GM23248 (cell line): ENCODE data around the gene MT1E. TPM values are rescaled to one million over a fixed set of nuclear protein-coding genes. Genes with fewer than 3 reads are reported as not detected.
"Not testable (repeated sequence)": the region's sequence is repeated elsewhere in the genome, so short reads cannot be mapped to it uniquely, and the experiment has no call there.

Experiments used
- DNase-seq: peaks from one replicate; pipeline ENCODE4 v3.0.0-alpha.2; 2015
- H2AFZ ChIP-seq: fragments of 200-600 bp; sonication (generic); 2 replicates; pipeline ENCODE4 v1.6.1; 2016; ENCODE audit warnings: antibody characterized with exemption
- H3F3A ChIP-seq: fragments of 200-600 bp; sonication (generic); 2 replicates; pipeline ENCODE4 v1.6.1; 2016; ENCODE audit warnings: mild to moderate bottlenecking, antibody characterized with exemption, mixed run types; ENCODE audit not compliant: insufficient read depth
- H3K27ac ChIP-seq: fragments of 200-600 bp; sonication (generic); 2 replicates; pipeline ENCODE4 v1.5.1; 2016; ENCODE audit warnings: mild to moderate bottlenecking
- H3K27me3 ChIP-seq: fragments of 200-600 bp; sonication (generic); replicated peaks from 2 replicates; pipeline ENCODE4 v1.6.1; 2016; ENCODE audit warnings: mild to moderate bottlenecking; ENCODE audit not compliant: insufficient read depth
- H3K36me3 ChIP-seq: fragments of 200-600 bp; sonication (generic); 2 replicates; pipeline ENCODE4 v1.6.1; 2016; ENCODE audit warnings: low read depth, mild to moderate bottlenecking
- H3K4me1 ChIP-seq: fragments of 200-600 bp; sonication (generic); 2 replicates; pipeline ENCODE4 v1.6.1; 2016; ENCODE audit warnings: mild to moderate bottlenecking; ENCODE audit not compliant: insufficient read depth
- H3K4me2 ChIP-seq: fragments of 200-600 bp; sonication (generic); one replicate; pipeline ENCODE4 v1.6.1; 2016; ENCODE audit warnings: mild to moderate bottlenecking; ENCODE audit not compliant: unreplicated experiment
- H3K4me3 ChIP-seq: fragments of 200-600 bp; sonication (generic); 2 replicates; pipeline ENCODE4 v1.5.1; 2016; ENCODE audit warnings: mild to moderate bottlenecking
- H3K79me2 ChIP-seq: fragments of 200-600 bp; sonication (generic); 2 replicates; pipeline ENCODE4 v1.6.1; 2016; ENCODE audit warnings: mild to moderate bottlenecking; ENCODE audit not compliant: insufficient read depth
- H3K9ac ChIP-seq: fragments of 200-600 bp; sonication (generic); 2 replicates; pipeline ENCODE4 v1.6.1; 2016; ENCODE audit warnings: mild to moderate bottlenecking
- H3K9me2 ChIP-seq: fragments of 200-600 bp; sonication (generic); 2 replicates; pipeline ENCODE4 v1.6.1; 2016; ENCODE audit warnings: mixed run types, mild to moderate bottlenecking, moderate library complexity; ENCODE audit not compliant: insufficient read depth
- H3K9me3 ChIP-seq: fragments of 200-600 bp; sonication (generic); one replicate; pipeline ENCODE4 v1.6.1; 2017; ENCODE audit warnings: low read depth
- H4K20me1 ChIP-seq: fragments of 200-600 bp; sonication (generic); 2 replicates; pipeline ENCODE4 v1.6.0; 2016; ENCODE audit not compliant: insufficient read depth
- EZH2 ChIP-seq: fragments of 200-600 bp; sonication (generic); IDR thresholded peaks from 2 replicates; pipeline ENCODE4 v1.6.1; 2018; ENCODE audit warnings: antibody characterized with exemption, mild to moderate bottlenecking; ENCODE audit not compliant: insufficient read depth, poor library complexity, severe bottlenecking
- EZH2phosphoT487 ChIP-seq: fragments of 200-600 bp; sonication (generic); IDR thresholded peaks from 2 replicates; pipeline ENCODE4 v1.6.1; 2018; ENCODE audit warnings: antibody characterized with exemption, moderate library complexity, mild to moderate bottlenecking, low read depth; ENCODE audit not compliant: insufficient read depth
- whole genome bisulfite sequencing, 2 experiments: methylation state at CpG; one replicate each; pipeline ENCODE4 v1.1.6; 2015 to 2017; ENCODE audit warnings: low lambda C conversion rate in 2 of 2, low coverage in 1 of 2; ENCODE audit errors: missing lambda C conversion rate in 2 of 2; 5-methylcytosine and 5-hydroxymethylcytosine counted together
- in situ Hi-C: fragments of 300-500 bp; cut with MboI; formaldehyde crosslinking; loops from 2 replicates; pipeline ENCODE4 v1.15.0; 2020
- polyA plus RNA-seq: library from polyadenylated mRNA; unstranded; fragments of >200 nt; fragmentation: Nextera tagmentation; extraction: Ambion mirVana; gene quantifications from 2 replicates; pipeline ENCODE4 v1.2.1, GENCODE V29; 2016
- total RNA-seq: library from RNA; depleted of rRNA; stranded (reverse); fragments of >200 nt; shearing (Covaris generic); gene quantifications from 2 replicates; pipeline ENCODE4 v1.2.3, GENCODE V29; 2014; rRNA removed

Gene MT1E
- total and polyA plus RNA-seq, 2 experiments from 2014 or later = 178 to 329 TPM

DNA sequence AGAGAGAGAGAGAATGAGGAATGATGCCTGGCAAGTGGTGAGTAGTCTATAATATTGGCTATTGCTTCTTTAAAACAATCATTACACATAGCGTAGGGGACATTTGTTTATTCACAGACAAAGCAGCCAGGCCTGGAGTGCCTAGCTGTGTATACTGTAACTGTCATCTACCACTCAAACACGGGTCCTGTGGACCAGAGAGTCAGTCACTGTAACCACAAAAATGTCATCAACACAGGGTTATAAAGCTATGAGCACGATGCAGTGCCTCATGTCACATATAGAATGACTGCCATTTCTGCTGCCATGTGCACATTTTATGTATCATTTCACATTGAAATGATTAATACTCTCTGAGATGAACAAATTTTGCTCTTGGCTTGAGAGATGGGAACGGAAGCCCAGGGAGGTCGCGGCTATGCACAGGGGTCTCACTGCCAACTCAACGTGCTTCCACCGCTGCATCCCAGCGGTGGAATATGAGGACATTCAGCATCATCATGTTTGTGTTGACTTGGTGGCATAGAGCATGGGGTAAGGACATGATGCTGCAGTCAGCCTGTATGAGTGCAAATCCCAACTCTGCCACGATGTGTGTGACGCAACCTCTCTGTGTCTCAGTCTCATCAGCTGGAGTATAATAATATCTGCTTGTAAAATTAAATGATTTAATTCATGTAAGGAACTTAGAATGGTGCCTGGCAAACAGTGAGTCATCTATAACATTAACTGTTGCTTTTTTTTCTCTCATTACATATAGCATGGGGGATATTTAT is 47.4 kb downstream of the MT1E start:
- in situ Hi-C loops = no loop called here
- TF ChIP-seq EZH2phosphoT487 (no peak), EZH2 (no peak)
- Histone ChIP-seq H3K36me3 (no peaks in the 10 kb centered on the region), H3K4me2 (no peak overlapping the region), H2AFZ (no peak overlapping the region), H3K4me1 (no peaks in the 10 kb centered on the region), H3K9ac (no peak overlapping the region), H3K27ac (no peak overlapping the region), H4K20me1 (no peaks in the 10 kb centered on the region), H3K9me3 (no peaks in the 10 kb centered on the region), H3F3A (no peaks in the 10 kb centered on the region), H3K4me3 (no peak overlapping the region), H3K27me3 (peaks cover 22% of the 10 kb centered on the region), H3K9me2 (no peaks in the 10 kb centered on the region), H3K79me2 (no peaks in the 10 kb centered on the region)
- WGBS, 2 experiments = 81 to 85% methylated on average over 11 of the region's 11 CpGs
- DNase-seq = peak; percentile 20

DNA sequence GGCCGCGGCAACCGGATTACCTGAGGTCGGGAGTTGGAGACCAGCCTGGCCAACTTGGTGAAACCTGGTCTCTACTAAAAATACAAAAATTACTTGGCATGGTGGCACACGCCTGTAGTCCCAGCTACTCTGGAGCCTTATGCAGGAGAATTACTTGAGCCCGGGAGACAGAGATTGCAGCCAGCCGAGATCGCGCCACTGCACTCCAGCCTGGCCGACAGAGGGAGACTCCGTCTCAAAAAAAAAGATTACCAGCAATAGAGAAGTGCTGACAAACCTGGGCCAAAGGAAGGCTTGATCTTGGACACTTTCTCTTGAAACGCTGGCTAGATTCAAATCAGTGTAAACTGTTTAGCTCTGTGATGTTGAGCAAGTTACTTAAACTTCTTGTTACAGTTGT is 48.3 kb downstream of the MT1E start:
- Histone ChIP-seq H3K9me2 (no peaks in the 10 kb centered on the region), H3K9ac (no peak overlapping the region), H3K79me2 (no peaks in the 10 kb centered on the region), H3K9me3 (no peaks in the 10 kb centered on the region), H3K36me3 (no peaks in the 10 kb centered on the region), H3K27ac (no peak overlapping the region), H4K20me1 (no peaks in the 10 kb centered on the region), H2AFZ (no peak overlapping the region), H3K27me3 (peaks cover 12% of the 10 kb centered on the region), H3K4me3 (no peak overlapping the region), H3K4me2 (no peak overlapping the region), H3F3A (no peaks in the 10 kb centered on the region), H3K4me1 (no peaks in the 10 kb centered on the region)
- 30 to 33% methylated on average over 12 of the region's 12 CpGs for WGBS, 2 experiments
- TF ChIP-seq EZH2phosphoT487 = no peak
- no peak for TF ChIP-seq EZH2
- peak; percentile 57 for DNase-seq
- in situ Hi-C loops = no loop called here

DNA sequence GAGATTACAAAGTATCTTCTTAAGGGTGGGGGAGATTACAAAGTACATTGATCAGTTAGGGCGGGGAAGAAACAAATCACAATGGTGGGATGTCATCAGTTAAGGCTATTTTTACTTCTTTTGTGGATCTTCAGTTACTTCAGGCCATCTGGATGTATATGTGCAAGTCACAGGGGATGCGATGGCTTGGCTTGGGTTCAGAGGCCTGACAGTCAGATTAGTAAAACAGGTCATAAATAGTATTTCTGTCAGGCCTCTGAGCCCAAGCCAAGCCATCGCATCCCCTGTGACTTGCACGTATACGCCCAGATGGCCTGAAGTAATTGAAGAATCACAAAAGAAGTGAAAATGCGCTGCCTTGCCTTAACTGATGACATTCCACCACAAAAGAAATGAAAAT is 49.0 kb downstream of the MT1E start:
- H3K9me3 ChIP-seq, H3F3A ChIP-seq: not testable (repeated sequence)
- 80 to 82% methylated on average over 6 of the region's 6 CpGs for WGBS, 2 experiments

GRCh38 chr16:56675685-56676210 is 50.2 kb downstream of the MT1E start:
- H3K9me3 ChIP-seq = no peaks in the 10 kb centered on the region
- H3K36me3 ChIP-seq = no peaks in the 10 kb centered on the region
- no peaks in the 10 kb centered on the region for H3F3A ChIP-seq
- no peak overlapping the region for H3K9ac ChIP-seq
- no peak overlapping the region for H2AFZ ChIP-seq
- no peak for DNase-seq
- H3K9me2 ChIP-seq = no peaks in the 10 kb centered on the region
- in situ Hi-C loops = no loop called here
- no peaks in the 10 kb centered on the region for H4K20me1 ChIP-seq
- no peak overlapping the region for H3K4me2 ChIP-seq
- no peaks in the 10 kb centered on the region for H3K27me3 ChIP-seq
- H3K4me3 ChIP-seq = no peak overlapping the region
- H3K4me1 ChIP-seq = no peaks in the 10 kb centered on the region
- no peaks in the 10 kb centered on the region for H3K79me2 ChIP-seq
- no peak overlapping the region for H3K27ac ChIP-seq
- WGBS, 2 experiments = 57 to 60% methylated on average over 23 to 32 of the region's 32 CpGs
- TF ChIP-seq EZH2phosphoT487 = no peak
- TF ChIP-seq EZH2 = no peak

More for the DNA sequence above, 49.0 kb downstream of the MT1E start:
- H3K4me3 ChIP-seq, H4K20me1 ChIP-seq, H3K9me2 ChIP-seq, H3K27ac ChIP-seq, H3K4me1 ChIP-seq, H3K36me3 ChIP-seq, H3K4me2 ChIP-seq, in situ Hi-C loops, H3K79me2 ChIP-seq, H3K9ac ChIP-seq, H3K27me3 ChIP-seq, DNase-seq, H2AFZ ChIP-seq: not testable (repeated sequence)

Other genes starting within 250 kb of the MT1E start
- 205 and 212 TPM in 2 replicates for gene AMFR, start 200.2 kb upstream of the MT1E start, total RNA-seq
- 26.6 and 27.3 TPM in 2 replicates for gene AMFR, start 200.2 kb upstream of the MT1E start, polyA plus RNA-seq
- gene NUDT21, start 174.4 kb upstream of the MT1E start, total RNA-seq = 57.0 and 76.8 TPM in 2 replicates
- 47.8 and 49.6 TPM in 2 replicates for gene NUDT21, start 174.4 kb upstream of the MT1E start, polyA plus RNA-seq
- gene OGFOD1, start 174.2 kb upstream of the MT1E start, total RNA-seq = 59.1 and 70.8 TPM in 2 replicates
- 97.6 and 101 TPM in 2 replicates for gene OGFOD1, start 174.2 kb upstream of the MT1E start, polyA plus RNA-seq
- gene BBS2, start 105.8 kb upstream of the MT1E start, total RNA-seq = 45.4 and 72.3 TPM in 2 replicates
- gene BBS2, start 105.8 kb upstream of the MT1E start, polyA plus RNA-seq = 66.2 and 73.1 TPM in 2 replicates
- gene MT4, start 60.7 kb upstream of the MT1E start, total RNA-seq = not detected in 2 replicates
- not detected in 2 replicates for gene MT4, start 60.7 kb upstream of the MT1E start, polyA plus RNA-seq
- gene MT3, start 36.3 kb upstream of the MT1E start, total RNA-seq = not detected in 2 replicates
- not detected in 2 replicates for gene MT3, start 36.3 kb upstream of the MT1E start, polyA plus RNA-seq
- 109 and 211 TPM in 2 replicates for gene MT2A, start 17.2 kb upstream of the MT1E start, total RNA-seq
- gene MT2A, start 17.2 kb upstream of the MT1E start, polyA plus RNA-seq = 3,414 and 3,441 TPM in 2 replicates
- 3.8 and 8.2 TPM in 2 replicates for gene MT1M, start 6.9 kb downstream of the MT1E start, total RNA-seq
- gene MT1M, start 6.9 kb downstream of the MT1E start, polyA plus RNA-seq = 15.2 and 20.1 TPM in 2 replicates
- gene MT1A, start 12.9 kb downstream of the MT1E start, total RNA-seq = not detected in 2 replicates
- gene MT1A, start 12.9 kb downstream of the MT1E start, polyA plus RNA-seq = 2.3 and 3.3 TPM in 2 replicates
- gene MT1B, start 26.1 kb downstream of the MT1E start, total RNA-seq = not detected in 2 replicates
- gene MT1B, start 26.1 kb downstream of the MT1E start, polyA plus RNA-seq = not detected in 2 replicates
- 1.1 TPM in 1 of 2 replicates, not detected in the other for gene MT1F, start 32.2 kb downstream of the MT1E start, total RNA-seq
- gene MT1F, start 32.2 kb downstream of the MT1E start, polyA plus RNA-seq = 4.5 and 5.4 TPM in 2 replicates
- not detected in 2 replicates for gene MT1G, start 42.3 kb downstream of the MT1E start, total RNA-seq
- gene MT1G, start 42.3 kb downstream of the MT1E start, polyA plus RNA-seq = 3.3 and 4.4 TPM in 2 replicates
- not detected in 2 replicates for gene MT1H, start 44.0 kb downstream of the MT1E start, total RNA-seq
- not detected in 2 replicates for gene MT1H, start 44.0 kb downstream of the MT1E start, polyA plus RNA-seq
- gene MT1X, start 56.7 kb downstream of the MT1E start, total RNA-seq = 26.2 and 113 TPM in 2 replicates
- gene MT1X, start 56.7 kb downstream of the MT1E start, polyA plus RNA-seq = 126 and 146 TPM in 2 replicates
- gene NUP93, start 104.3 kb downstream of the MT1E start, total RNA-seq = 40.3 and 47.1 TPM in 2 replicates
- 49.6 and 51.2 TPM in 2 replicates for gene NUP93, start 104.3 kb downstream of the MT1E start, polyA plus RNA-seq
- gene SLC12A3, start 239.4 kb downstream of the MT1E start, total RNA-seq = not detected in 2 replicates
- not detected in 2 replicates for gene SLC12A3, start 239.4 kb downstream of the MT1E start, polyA plus RNA-seq